T47D (cell line): ENCODE measurements around the gene LMAN2L.

ENCODE experiments used
- DNase-seq, 2 experiments: peaks; one replicate each; pipeline versions ENCODE4 v3.0.0 to v3.0.0-alpha.2; 2011 to 2012; ENCODE audit warnings: low read depth in 1 of 2, low spot score in 1 of 2
- JUND ChIP-seq: IDR thresholded peaks from 2 replicates; pipeline ENCODE4 v1.6.1; 2012; ENCODE audit warnings: low read depth
- in situ Hi-C: cut with HindIII; loops from 2 replicates; pipeline ENCODE4 v1.10.0; 2016; ENCODE audit warnings: low sequenced_read_pairs, low pct_unique_long_range_greater_than_20kb

Gene LMAN2L

DNA sequence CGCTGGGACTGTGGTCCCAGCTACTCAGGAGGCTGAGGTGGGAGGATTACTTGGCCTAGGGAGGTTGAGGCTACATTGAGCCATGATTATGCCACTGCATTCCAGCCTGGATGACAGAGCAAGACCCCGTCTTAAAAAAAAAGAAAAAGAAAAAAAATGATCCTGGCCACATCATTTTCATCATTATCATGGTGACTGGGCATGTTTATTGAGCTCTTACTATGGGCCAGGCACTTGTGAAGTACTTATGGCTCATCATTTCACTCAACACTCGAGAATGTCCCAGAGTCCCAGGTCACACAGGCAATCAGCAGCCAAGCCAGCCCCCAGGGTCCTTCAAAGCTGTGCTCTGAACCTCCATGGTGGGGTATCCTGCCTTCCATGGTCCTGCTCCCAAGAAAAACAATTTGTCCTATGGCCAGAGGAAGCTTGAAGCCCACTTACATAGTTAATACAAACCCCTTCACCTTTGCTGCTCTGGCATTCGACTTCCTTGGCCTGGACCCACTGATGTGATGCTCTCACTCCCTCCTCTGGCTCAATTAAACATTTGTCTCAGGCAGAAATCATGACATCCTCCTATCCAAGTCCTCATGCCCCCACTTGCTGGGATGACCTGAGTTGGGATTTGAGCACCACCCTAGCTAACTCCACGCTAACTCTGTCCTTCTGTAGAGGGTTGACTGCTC lies 17.1 kb upstream of the LMAN2L start:
- no peak for DNase-seq
- in situ Hi-C loops, result no loop called here
- TF ChIP-seq JUND, result no peak

- in situ Hi-C loops, result no loop called here
- DNase-seq, result no peak
Observed at GRCh38 chr2:96754317-96754716, 14.5 kb upstream of the LMAN2L start.

DNA sequence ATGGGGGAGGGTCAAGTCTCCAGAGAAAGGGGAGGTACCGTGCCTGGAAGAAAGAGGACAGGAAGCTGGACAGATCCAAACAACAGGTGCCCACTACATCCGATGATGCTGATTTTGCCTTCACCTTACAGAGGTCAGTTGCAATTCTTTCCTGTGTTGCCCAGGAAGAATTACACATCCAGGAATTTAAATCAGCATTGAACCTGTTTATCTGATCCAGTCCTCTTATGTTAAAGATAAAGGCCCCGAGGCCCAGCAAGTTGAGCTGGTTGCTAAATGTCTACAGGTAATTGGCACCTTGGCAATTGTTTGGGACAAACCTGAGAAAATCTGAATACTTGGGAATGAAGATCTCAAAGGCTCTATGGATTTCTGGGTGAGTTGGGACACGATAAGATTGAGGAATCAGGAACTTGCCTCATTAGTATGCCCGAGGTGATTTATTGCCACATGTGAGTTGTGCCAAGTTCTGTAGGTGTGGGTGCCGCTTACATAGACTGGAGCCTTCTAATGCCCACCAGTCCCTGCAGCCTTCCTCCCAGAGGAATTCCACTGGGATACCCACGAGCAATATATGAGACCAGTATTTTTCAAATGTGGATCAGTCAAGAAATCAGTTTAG lies 13.9 kb upstream of the LMAN2L start:
- DNase-seq, result no peak
- in situ Hi-C loops, result no loop called here
- no peak for TF ChIP-seq JUND

More at GRCh38 chr2:96754317-96754716, 14.5 kb upstream of the LMAN2L start:
- no peak for TF ChIP-seq JUND

GRCh38 chr2:96751800-96752199 lies 11.9 kb upstream of the LMAN2L start:
- DNase-seq, result no peak
- in situ Hi-C loops, result no loop called here
- no peak for TF ChIP-seq JUND

DNA sequence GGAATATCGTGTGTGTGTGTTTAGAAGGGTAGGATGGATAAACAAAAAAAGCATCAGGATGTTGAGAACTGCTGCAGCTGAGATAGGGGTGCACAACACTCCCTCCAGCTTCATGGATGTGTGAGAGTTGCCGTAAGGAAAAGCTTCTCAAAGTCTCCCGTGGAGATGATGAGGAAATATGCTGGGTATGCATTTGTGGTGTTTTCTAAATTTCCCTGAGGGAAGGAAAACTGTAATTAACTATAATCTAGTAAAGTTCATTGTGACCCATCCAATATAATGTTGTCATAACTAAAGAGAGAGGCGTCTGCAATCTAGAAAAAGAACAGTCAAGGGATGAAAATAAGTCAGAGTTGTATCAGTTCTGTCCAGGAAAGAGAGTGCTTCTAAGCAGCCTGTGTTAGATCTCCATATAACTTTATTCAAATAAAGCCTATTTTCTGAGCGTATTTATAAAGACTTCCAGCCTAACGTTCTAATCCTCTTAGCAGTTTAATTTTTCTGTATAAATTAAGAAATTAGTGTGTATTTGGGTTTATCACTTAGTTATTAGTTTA lies 7.3 kb upstream of the LMAN2L start:
- in situ Hi-C loops, result no loop called here

GRCh38 chr2:96739076-96739632 lies 710 bp downstream of the LMAN2L start:
- no peak for TF ChIP-seq JUND
- DNase-seq, result no peak
- in situ Hi-C loops, result no loop called here

More for the DNA sequence above, 7.3 kb upstream of the LMAN2L start:
- peak in 1 of 2 experiments; percentile 72 for DNase-seq
- no peak for TF ChIP-seq JUND

- DNase-seq, result no peak
- in situ Hi-C loops, result no loop called here
- TF ChIP-seq JUND, result no peak
Observed at GRCh38 chr2:96737831-96738230, 2.0 kb downstream of the LMAN2L start.

GRCh38 chr2:96737251-96737650 lies 2.6 kb downstream of the LMAN2L start:
- no peak for DNase-seq
- in situ Hi-C loops, result no loop called here
- TF ChIP-seq JUND, result no peak

- DNase-seq, result no peak
- no peak for TF ChIP-seq JUND
- in situ Hi-C loops, result no loop called here
Observed at GRCh38 chr2:96734880-96735583, 4.8 kb downstream of the LMAN2L start.

DNA sequence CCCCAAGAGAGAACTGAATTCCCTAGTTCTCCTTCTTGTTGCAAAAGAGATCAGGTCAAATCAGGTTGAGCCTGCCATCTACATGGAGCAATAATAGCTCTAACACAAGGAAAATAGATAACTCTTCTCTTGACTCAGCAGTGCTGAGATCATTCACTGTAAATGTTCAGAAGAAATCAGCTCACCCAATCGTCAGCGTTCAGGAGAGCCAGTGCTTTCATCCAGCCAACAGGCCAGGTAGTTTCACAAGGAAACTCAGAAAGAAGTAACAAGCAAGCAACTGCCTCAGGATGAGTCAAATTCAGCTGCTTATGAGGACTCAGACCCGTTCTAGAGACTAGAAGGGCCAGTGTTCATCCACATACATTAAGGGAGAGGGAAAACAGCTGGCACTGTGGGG lies 5.9 kb downstream of the LMAN2L start:
- no peak for TF ChIP-seq JUND
- in situ Hi-C loops, result no loop called here
- DNase-seq, result no peak

GRCh38 chr2:96730212-96730611 lies 9.7 kb downstream of the LMAN2L start:
- no peak for DNase-seq
- TF ChIP-seq JUND, result no peak
- in situ Hi-C loops, result no loop called here

DNA sequence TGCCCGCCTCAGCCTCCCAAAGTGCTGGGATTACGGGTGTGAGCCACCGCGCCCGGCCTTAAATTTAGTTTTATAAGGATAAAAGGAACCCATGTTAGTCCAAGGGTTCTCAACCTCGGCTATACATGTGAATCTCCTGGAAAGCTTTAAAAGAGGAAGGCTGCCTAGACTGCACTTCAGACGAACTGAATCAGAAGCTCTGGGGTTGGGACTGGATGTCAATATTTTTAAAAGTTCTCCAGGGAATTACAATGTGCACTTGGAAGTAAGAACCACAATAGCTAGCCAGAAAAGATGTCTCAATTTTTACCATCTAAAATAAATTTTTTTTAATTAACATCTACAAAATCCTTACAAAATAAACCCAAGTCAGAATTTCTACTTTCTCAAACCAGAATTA lies 10.1 kb downstream of the LMAN2L start:
- in situ Hi-C loops, result no loop called here
- no peak for TF ChIP-seq JUND
- DNase-seq, result no peak

DNA sequence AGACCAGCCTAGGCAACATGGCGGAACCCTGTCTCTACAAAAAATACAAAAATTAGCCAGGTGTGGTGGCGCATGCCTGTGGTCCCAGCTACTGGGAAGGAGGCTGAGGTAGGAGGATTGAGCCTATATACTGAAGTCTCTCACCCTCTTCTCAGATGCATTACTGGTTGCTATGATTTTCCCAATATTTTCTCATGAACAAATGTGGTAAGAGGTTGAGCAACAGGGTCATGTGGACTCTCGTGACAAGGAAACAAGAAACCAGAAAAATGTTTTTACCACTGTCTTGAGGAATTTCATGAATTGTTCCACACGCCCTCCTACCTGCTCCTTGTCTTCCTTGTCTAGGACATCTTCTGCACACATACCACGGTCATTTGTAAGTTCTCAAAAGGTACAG lies 12.4 kb downstream of the LMAN2L start:
- in situ Hi-C loops, result no loop called here
- DNase-seq, result no peak
- TF ChIP-seq JUND, result no peak
